Stimulated activated CD8-positive, alpha-beta memory T cell treated with anti-CD3 and anti-CD28 coated beads, Interleukin-7, amount 100 ng/mL, for 48 hours (primary cell): ENCODE measurements around the gene ADRA2B.

Source experiments
- DNase-seq, 2 donors: peaks; one replicate each; pipeline ENCODE4 v3.0.0-alpha.2; 2020; ENCODE audit warnings: low read depth in 1 of 2; ENCODE audit errors: extremely low read depth in 1 of 2

The ADRA2B gene

DNA sequence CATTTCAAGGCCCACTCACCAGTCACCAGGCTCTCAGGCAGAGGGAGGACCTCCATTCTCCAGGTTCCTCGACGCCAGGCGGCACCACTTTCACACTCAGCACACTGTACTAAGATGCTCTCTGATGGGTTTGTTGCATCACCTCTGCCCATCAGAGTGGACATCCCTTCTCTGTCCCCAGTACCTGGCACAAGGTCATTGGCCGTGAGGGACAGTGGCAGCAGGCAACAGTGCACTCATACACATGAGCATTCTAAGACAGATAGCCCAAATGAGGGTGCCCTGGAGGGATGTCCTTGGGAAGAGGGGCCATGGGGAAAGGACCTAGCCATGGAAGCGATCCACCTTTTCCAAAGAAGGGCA is 3.0 kb upstream of the ADRA2B start:
- DNase-seq = no peak

DNA sequence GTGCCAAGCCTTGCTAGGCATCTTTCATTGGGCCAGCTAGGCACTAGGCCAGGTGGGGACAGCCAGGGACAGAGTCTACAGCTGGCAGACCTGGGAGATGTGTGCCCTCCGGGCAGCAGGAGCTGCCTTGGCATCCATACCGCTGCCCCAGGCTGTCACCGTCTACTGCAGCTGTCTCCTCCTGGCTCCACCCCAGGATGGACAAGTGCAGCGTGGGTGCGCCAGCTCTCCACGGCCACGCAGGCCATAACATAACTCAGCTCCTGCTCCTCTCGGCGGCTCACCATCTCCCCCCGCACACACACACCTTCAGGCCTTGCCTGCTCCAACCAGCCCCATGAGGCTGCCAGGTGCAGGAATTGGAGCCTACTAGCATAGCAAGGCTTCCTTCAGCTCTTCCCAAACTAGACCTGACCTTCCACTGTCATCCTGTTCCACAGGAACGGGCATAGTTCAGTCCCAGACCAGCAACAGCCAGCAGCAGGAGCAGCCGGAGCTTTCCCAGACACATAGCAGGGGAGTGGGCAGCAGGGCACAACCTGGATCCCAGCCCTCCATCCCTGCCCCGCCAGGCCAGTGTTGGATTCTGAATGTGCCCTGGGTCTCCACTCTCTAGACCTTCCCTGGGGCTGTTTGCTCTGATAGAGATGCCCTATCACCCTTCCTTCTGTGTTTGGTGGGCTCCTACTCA is 2.5 kb upstream of the ADRA2B start:
- DNase-seq = no peak

DNA sequence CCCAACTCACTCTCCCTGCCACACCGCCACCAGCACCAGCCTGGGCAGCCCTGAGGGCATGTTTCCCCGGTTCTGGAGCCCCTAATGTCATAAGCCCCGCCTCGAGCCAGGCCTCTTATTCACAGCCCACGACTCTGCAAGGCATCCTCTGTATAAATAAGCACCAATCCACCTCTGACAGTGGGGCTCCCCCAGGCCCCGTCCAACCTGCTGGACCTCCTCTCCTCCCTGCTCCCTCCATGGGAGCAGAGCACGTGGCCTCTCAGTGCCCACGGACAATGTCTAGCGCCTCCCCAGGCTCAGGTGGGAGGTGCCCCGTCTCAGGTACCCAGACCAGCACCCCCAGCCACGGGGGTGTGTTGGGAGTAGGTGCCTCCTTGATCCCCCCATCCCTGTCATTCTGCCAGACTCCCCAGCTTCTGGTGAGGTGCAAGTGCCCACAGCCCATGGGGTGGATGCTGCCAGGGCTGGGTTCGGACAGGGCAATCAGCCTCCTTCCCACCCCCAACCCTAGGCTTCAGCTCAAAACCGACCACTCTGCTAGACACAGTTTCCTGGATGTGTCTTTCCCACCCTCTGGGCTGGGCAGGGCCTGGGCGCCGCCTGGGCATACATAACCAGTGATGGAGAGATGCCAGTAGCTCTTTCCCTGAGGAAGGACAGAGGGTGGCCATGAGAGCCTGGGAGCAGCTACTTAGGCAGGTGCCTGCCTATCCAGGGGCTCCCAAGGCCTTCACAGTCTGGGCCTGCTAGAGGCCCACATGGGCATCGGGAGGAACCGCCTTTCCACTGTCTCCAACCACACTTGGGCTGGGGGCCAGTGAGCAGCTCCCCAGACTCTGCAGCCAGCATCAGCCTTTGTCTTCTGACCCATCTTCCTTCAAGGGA is 1.6 kb upstream of the ADRA2B start:
- no peak for DNase-seq

DNA sequence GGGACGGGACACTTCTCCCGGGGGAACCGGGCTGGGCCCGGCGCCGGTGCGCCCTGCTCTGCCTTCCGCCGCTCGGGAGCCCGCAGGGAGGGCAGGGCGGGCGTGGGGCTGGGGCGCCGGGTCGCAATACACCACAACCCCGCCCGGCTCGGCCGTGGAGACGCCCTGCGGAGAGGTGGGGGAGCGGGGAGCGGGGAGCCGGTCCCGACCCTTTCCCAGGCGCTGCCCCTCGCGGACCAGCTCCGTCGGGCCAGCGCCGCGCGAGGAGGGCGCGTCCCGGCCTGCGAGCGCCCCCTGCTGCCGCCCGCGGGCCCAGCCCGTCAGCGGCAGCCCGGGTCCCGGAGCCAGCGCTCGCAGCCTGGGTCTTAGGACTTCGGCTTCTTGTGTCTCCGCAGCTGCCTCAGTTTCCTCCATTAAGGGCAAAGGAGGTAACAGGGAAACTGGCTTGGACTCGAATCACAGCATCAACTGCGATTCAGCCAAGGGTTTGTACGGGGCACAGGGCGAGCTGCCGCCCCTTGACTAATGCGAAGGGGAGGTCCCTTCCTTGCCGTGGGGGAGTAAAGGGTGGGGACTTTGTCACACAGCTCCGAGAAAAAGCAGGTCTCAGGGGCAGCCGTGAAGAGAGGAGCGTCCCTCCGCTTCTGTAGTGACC is 635 bp upstream of the ADRA2B start:
- peak in 1 of 2 donors; percentile 38 for DNase-seq

DNA sequence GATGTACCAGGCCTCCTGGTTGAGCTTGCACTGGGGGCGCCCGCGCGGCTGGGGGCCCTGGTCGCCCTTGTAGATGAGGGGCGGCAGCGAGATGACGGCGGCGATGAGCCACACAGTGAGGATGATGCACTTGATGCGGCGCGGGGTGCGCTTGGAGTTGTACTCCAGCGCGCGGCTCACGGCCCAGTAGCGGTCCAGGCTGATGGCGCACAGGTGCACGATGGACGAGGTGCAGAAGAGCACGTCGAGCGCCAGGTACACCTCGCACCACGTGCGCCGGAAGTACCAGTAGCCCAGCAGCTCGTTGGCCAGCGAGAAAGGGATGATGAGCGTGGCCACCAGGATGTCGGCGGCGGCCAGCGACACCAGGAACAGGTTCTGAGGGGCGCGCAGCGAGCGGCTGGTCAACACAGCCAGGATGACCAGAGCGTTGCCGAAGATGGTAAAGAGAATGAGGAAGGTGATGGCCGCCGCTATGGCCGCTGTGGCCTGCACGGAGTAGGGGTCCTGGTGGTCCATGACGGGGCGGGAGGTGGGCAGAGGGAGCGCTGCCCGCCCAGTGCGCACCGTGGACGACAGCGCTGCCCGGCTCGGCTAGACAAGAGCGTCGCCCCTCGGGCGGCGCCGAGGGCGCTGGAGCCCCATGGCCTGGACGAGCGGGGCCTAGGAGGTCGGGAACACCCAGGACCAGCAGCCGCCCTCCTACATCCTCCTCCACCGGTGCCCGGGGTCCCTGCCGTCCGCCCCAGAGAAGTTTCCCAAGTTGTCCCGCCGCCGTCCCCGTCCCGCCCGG is 544 bp downstream of the ADRA2B start:
- DNase-seq = no peak

DNA sequence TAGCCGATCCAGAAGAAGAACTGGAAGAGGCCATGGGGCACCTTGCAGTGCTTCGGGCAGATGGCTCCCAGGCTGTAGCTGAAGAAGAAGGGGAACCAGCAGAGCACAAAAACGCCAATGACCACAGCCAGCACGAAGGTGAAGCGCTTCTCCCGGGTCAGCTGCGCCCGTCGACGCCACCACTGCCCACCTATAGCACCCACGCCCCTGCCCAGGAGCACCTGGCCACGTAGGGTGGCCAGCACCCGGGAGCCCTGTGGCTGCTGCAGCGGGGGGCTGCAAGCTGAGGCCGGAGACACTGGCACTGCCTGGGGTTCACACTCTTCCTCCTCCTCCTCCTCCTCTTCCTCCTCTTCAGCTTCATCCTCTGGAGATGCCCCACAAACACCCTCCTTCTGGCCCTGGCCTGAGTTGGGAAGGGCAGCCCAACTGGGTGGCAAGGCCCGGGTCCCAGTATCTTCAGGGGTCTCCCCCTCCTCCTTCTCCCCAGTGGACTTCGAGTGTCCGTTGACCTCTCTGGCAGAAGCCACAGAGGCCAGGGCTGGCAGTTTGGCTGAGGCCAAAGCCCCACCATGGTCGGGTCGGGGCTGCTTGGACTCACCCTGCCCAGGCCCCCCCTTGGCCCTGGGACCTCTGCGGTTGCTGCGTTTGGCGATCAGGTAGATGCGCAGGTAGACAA is 1.3 kb downstream of the ADRA2B start:
- DNase-seq = no peak

DNA sequence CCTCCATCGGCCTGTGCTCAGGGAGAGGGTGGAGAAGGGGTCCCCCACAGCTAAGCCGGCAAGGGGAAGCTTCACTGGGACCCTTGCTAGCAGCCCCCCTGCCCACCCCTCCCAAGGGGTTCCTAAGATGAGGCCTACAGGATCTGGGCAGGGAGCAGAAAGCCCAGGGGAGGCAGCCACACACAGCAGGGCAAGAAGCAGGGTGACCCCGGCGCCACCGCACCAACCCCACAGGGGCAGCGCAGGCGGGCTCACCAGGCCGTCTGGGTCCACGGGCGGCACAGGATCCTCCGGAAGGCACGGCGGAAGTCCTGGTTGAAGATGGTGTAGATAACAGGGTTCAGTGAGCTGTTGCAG is 1.8 kb downstream of the ADRA2B start:
- no peak for DNase-seq

DNA sequence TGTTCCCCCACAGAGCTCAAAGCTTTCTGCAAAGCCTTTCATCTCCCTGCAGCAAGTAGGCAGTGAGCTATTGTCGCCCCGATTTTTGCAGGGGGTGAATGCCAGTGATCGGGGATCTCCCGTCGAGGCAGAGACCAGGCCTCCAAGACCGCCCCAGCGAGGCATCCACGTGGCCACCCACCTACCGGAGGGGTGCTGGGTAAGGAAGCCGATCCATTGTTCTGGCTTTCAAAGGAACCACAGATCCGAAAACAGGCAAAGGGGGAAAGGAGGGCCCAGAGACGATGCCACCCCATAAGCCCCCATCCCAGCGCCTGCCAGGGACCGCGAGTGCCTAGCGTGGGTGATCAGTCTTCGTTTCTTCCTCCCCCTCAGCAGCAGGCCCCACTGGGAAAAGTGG is 2.4 kb downstream of the ADRA2B start:
- DNase-seq = no peak

DNA sequence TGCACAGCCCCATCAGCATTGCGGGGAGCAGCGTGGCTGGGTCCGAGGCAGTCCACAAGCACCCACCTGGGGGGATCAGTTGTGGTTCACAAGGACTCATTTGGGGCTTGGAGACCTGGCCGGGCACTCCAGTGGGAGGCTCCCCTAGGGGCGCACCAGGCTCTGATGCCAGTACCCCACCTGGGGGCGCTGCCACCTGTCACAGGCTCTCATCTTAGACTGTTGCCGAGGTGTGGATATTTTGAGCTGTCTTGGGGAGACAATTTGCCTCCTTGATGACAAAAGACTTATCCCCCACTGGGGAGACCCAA is 3.0 kb downstream of the ADRA2B start:
- no peak for DNase-seq

DNA sequence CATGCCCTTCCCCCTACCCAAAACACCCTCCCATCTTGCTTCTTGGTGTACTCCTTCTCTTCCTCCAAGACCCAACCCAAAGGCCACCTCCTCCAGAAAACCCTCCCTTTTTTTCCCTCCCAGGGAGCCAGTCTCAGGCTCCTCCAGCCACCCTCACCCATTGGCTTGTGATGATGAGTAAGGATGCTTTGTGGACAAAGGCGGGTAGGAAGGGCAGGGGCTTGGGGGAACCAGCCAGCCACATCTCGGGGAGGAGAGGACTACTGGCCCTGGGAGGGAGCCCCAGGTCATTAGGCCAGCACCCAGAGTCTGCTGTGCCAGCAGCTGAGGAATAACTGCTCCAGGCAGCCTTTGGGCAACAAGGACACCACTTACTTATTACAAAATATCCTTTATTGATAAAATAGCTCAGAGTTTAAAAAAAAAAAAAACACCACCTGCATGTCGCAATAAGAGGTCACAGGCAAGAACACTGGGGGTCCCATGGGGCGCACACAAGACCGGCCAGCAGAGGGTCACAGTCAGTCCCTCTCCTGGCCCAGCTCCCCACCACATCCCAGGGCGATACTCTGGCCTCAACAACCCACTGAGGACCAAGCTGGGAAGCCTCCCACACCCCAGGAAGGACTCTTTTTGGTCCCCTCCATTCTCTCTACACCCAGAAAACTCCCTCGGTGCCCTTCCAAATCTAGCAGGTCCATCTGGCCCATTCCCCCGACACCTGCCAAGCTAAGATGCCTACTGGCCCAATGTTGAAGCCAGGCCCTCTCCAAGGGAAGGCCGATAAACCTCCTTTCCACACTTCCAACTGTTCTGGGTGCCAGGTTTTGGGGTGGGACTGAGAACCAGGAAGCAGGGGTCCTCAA is 3.6 kb downstream of the ADRA2B start:
- DNase-seq = no peak

DNA sequence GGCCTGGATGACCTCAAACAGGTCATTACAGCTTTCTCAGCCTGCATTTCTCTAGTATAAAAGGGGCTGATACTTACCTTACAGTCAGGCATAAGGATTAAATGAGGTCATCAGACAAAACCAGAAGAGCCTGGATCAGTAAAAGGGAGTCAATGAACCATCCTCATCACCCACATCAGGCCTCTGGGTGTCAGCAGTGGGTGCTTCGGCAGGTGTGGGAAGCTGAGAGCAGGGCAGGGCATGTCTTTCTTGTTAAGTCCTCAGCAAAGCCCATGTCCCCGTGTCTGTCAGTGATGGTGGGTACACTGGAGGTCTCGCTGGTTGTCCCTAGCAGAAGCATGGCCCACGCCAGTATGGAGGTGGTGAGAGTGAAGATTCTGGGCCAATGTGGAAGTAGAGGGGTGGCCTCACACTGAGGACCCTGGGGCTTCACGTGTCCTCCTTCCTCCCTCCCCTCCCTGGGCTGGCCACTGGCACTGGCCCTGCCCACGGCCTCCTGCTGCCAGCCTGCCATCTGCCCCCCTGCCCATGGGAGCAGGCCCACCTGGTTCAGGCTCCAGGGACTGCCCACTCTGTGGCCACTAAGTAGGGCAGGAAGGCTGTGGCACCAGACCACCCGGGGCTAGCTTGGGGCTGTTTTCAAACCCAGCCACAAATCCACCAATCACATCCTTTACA is 4.4 kb downstream of the ADRA2B start:
- no peak for DNase-seq

DNA sequence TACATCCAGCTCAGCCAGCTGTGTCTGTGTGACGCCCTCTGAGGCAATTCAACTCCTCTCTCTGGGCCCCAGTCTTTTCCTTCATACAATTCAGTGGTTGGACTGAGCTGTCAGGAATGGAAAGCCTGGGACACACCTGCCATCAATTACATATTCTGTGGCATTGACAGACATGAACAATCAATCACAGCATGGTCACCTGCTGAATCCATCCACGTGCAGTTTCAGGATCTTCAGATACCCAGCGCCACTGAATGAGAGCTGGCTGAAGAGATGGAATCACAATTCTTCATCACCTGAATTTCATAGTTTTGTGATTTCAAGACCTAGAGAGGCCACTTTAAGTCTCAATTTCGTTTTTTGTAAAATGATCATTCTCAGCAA is 5.1 kb downstream of the ADRA2B start:
- DNase-seq = no peak

DNA sequence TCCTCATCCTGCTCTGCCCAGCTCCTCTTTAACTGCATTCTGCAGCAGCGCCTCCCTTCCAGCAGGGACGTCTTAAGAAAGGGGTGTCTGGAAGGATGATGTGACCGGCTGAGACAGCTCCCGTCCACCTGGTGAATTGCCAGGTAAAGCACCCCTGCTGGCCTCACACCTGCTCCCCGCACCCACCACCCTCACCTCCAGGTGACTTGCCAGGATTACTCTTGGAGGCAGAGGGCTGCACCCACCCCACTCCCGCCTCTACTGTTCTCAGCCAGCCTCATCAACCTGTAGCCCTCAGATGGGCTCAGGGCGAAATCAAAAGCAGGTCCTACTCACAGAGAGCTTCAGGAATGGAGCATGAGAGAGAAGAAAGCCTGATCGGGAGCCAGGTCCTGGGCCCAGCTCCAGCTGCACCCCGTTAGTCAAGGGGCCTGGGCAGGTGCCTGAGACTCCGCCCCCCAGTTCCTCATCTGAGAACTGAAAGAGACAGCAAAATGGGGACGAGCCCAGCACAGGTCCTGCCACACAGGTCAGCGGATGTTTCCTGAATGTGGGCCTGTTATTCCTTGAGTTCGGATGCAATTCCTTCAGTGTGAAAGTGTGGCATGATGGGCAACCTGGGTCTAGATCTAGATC is 5.6 kb downstream of the ADRA2B start:
- DNase-seq = no peak

DNA sequence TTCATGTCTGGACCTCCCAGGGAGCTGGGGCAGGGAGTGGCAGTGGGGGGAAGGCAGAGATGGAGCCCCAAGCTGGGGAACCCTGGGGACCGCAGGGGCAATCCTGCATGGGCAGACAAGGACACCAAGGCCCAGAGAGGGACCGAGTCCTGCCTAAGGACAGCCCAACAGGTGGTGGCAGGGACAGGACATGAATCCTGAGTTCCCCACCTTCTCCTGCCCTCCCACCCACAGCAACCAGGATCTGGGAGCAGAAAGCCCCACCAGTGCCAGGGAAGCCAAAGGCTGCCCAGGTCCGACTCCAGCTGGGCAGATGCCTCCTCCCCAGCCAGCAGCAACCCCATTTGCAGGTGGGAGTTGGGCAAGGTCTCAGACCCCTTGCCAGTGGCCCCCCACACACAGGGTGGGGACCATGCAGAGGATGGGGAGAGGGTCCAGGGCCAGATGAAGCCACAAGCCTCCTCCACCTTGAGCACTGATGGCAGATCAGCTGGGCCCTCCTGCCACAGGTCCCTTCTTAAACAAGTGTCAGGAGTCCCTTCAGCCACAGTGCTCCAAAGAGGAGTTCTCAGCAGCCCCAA is 6.3 kb downstream of the ADRA2B start:
- no peak for DNase-seq

DNA sequence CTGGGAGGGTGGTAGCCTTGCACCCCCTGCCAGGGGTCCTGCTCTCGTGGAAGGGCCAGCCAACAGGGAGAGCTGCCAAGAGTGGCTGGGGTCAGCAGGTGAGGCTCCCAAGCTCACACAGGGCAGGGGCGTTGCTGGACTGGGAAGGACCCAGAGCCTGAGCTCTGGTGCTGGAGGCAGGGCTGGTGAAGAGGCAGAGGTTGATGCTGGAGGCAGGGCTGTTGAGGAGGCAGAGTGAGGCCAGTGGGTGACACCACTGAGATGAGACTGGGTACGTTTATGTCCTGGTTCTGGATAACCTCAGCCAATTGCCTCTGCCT is 7.0 kb downstream of the ADRA2B start:
- DNase-seq = no peak

DNA sequence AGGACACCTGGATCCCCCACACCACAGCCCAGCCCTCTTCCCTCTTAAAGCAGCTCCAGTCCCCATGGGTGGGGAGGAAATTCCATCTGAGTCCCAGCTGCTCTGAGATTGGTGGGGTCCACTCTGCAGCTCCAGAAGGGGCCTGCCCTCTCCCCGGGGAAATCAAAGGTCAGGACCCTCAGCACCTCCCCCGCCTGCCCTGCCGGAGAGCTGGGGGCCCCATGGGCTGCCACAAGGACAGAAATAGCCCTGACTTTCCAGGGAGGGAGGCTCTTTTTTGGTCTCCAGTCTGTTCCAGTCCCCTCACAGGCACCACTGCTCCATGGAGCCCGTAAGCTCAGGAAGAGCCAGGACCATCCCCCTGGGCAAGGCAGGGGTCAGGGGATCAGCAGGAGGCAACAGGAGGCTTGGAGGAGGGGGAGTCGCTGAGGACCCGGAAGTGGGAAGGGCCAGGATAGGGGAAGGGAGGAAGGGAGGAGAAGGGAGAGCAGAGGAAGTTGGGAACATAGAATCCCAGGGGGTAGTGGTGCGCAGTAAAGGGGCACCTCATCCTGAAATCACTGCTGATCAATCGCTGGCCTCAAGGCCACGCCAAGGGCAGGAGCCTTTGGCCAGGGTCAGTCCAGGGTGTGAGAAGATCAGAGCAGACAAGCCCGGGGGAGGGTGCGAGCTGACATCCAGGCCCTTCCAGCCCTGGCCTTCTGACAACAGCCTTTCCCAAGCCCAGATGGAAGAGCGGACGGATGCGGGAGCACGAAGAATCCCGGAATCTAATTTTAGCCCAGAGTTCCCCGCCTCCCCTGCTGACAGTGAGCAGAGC is 7.6 kb downstream of the ADRA2B start:
- no peak for DNase-seq

DNA sequence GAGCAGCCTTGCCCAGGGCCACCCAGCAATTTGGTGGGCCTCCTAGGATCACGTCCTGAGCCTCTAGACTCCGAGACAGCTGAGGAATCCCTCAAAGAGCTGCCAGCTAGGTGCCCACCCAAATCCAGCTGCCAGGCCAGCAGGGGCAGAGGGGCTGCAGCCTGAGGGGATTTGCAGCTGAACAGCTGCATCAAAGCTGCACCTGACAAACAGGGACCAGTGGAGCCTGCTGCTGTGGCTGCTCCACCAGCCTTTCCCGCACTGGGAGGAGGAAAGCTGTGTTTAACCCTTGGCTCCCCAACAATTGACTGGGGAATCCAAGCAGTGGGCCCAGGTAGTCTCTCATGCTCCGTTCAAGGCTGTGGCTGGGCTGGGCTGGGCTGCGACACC is 8.2 kb downstream of the ADRA2B start:
- DNase-seq = no peak

DNA sequence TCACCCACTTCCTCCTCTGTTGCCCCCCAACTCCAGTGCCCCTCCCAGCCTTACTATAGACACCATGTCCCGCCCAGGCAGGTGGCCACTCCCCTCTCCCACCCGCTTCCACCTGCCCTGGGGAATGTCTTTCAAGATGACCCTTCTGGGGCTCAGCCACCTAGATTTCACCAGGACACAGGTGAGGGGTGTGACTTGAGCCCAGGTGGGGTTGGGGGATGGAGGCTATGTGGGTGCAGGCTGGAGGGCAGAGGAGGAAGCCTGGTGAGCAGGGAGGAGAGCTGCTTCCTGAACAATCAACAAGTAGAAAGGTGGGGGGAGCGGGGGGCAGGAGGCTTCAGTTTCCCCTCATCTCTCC is 8.7 kb downstream of the ADRA2B start:
- no peak for DNase-seq
